ENCODE measurements around the gene QTRT2.

The QTRT2 gene

DNA sequence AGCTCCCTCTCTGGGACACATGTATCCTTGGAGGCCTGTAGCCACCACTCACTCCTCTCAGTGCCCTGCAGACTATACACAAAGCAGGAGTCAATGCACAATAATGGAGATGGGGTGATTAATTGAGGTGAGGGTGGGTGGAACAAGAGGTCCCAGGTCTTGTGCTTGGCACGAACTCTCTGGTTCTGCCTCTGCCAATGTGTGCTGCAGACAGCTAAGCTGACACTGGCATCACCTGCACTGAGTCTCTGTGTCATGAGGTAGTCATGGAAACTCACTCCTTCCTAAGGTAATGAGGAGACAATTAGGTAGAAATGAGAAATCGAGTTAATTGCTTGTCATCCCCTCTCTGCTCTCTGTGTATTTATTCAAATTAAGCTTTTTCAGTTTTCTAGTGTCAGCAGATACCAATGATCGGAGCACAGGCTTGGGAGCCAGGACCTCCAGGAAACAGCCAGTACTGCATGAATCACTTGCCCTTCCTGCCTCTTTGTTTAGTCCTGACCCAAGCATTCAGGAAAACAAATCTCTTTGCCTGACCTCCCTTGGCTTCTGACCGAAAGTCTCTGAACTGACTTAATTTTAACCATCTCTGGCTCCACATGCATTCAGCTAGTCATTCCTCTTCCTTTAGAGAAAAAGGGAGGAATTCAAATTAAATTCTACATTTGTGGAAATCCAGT, 65.6 kb downstream of the QTRT2 start:
- no peak for DNase-seq (ENCODE audit: low spot score)

DNA sequence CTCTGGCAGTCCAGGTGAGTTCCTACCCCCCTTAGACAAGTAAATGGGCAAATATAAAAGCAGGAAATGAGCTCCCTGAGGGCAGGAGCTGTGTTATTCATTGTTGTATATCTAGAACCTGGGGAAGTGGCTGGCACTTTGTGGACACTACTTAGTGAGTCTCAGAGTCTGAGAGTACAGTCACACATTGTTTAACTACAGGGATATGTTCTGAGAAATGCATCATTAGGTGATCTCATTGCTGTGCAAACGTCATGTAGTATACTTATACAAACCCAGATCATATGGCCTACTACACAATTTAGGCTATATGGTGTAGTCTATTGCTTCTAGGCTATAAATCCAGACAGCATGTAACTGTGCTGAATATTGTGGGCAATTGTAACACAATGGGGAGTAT, 69.9 kb downstream of the QTRT2 start:
- no peak for DNase-seq (ENCODE audit: low spot score)

DNA sequence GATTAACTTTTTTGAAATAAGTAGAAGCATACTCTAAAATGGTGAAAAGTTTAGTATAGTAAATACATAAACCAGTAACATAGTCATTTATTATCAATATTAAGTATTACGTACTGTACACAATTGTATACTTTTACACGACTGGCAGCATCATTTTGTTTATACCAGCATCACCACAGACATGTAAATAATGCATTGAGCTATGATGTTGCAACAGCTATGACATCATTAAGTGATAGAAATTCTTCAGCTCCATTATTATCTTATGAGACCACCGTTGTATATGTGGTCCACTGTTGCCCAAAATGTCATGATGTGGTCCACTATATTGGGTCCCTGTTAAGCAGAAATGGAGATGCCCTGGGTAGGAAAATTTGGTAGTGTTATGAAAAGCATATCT, 71.0 kb downstream of the QTRT2 start:
- DNase-seq (ENCODE audit: low spot score) = no peak

DNA sequence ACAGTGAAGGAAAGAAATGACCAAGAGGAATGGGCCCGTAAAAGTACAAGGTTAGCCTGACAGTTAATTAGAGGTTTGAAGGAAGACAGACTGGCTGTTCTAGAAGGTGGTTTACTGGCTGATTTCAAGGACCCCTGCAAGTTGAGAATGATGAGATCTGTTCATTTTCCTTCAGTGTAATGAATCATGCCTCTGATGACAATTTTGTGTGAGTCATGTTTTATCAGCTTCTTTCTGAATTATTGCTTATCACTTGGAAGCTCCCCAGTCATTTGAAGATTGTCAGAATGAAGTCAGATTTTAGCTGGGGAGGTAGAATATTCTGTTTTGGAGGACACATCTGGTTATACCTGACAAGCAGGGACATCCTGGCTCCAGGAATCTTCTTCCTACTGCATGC, 71.7 kb downstream of the QTRT2 start:
- DNase-seq (ENCODE audit: low spot score) = no peak

DNA sequence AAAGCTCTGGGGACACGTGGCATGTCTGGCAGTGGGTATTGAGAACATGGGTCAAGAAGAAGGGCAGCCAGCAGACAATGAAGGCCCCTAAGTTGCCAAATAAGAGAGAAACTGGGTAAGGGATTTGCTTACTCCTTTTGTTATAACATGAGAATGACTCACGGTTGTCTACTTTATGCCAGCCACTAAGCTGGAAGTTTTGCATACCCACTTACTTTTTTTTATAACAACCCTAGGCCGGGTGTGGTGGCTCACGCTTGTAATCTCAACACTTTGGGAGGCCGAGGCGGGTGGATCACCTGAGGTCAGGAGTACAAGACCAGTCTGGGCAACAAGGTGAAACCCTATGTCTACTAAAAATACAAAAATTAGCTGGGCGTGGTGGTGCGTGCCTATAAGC, 72.3 kb downstream of the QTRT2 start:
- DNase-seq (ENCODE audit: low spot score) = no peak

DNA sequence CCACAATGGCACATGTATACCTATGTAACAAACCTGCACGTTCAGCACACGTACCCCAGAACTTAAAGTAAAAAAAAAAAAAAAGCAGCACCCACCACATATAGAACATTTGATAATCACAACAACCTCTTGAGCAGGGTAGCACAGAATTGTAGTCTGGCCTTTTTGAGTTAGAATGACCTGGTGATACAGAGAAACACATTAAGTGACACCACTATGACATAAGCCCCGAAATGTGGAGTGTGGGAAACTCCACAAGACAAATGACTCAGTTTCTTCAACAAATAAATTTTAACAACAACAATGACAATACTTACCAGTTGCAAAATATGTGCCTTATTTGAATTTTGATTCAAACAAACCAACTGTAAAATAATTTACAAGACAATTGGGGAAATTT, 76.0 kb downstream of the QTRT2 start:
- DNase-seq (ENCODE audit: low spot score) = no peak

DNA sequence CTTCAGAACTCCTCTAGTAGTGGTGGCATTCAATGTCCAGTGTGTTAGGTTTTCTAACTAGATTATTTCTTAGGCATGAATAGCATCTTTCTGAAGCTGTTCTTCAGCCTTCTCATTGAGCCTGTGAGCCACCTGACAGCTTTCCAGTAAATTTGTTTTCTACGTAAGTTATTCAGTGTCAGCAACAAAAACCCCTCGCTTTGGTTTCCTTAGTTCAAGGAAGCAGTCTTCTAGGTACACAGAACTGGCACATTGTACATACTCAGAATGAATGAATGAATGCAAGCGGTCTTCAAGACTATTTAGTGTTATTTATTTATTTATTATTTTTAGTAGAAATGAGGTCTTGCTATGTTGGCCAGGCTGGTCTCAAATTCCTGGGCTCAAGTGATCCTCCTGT, 77.4 kb downstream of the QTRT2 start:
- no peak for DNase-seq (ENCODE audit: low spot score)
